Osteoblast (primary cell): Measurements from ENCODE around the gene PLA2G2C. TPM values are rescaled to one million over a fixed set of nuclear protein-coding genes. Genes with fewer than 3 reads are reported as not detected.

Source experiments
- DNase-seq: peaks from one replicate; pipeline ENCODE4 v3.0.0; 2011; ENCODE audit warnings: low spot score, mixed read lengths; ENCODE audit not compliant: insufficient read length; ENCODE audit errors: missing footprints
- H2AFZ ChIP-seq: 2 replicates; pipeline ENCODE4 v1.6.0; 2011; ENCODE audit warnings: mild to moderate bottlenecking, low read length
- H3K27ac ChIP-seq: 2 replicates; pipeline ENCODE4 v1.5.1; 2011; ENCODE audit warnings: mild to moderate bottlenecking, low read depth, low read length, moderate library complexity
- H3K27me3 ChIP-seq: 2 replicates; pipeline ENCODE4 v1.6.0; 2012; ENCODE audit warnings: mild to moderate bottlenecking, control low read depth, inconsistent platforms, low read length, moderate library complexity; ENCODE audit not compliant: insufficient read depth
- H3K36me3 ChIP-seq: 2 replicates; pipeline ENCODE4 v1.5.1; 2011; ENCODE audit warnings: mild to moderate bottlenecking, low read length, control low read depth, moderate library complexity; ENCODE audit not compliant: insufficient read depth
- H3K4me1 ChIP-seq: 2 replicates; pipeline ENCODE4 v1.5.1; 2011; ENCODE audit warnings: mild to moderate bottlenecking, low read length, control low read depth, moderate library complexity; ENCODE audit not compliant: insufficient read depth
- H3K4me2 ChIP-seq: 2 replicates; pipeline ENCODE4 v1.6.0; 2011; ENCODE audit warnings: mild to moderate bottlenecking, low read length; ENCODE audit not compliant: insufficient read depth
- H3K4me3 ChIP-seq: fragments of 200-600 bp; sonication (generic); 3 replicates; pipeline ENCODE4 v1.5.1; 2012; ENCODE audit warnings: mild to moderate bottlenecking, low read length, inconsistent platforms; ENCODE audit not compliant: insufficient read depth
- H3K79me2 ChIP-seq: 2 replicates; pipeline ENCODE4 v1.6.0; 2012; ENCODE audit warnings: mild to moderate bottlenecking, low read length, control low read depth, inconsistent platforms; ENCODE audit not compliant: insufficient read depth
- H3K9me3 ChIP-seq: 2 replicates; pipeline ENCODE4 v1.5.1; 2011; ENCODE audit warnings: low read depth, low read length, control low read depth
- H4K20me1 ChIP-seq: 2 replicates; pipeline ENCODE4 v1.6.0; 2012; ENCODE audit warnings: mild to moderate bottlenecking, low read length, control low read depth; ENCODE audit not compliant: insufficient read depth
- total RNA-seq: library from RNA; depleted of rRNA; stranded (reverse); fragments of >200 nt; gene quantifications from 2 replicates; pipeline ENCODE4 v1.2.3, GENCODE V29; 2012
- TF ChIP-seq, protein P1 (sequence below): IDR thresholded peaks from 2 replicates; pipeline ENCODE4 v1.5.1; 2011; ENCODE audit warnings: mild to moderate bottlenecking, low read depth, low read length, moderate library complexity; ENCODE audit errors: extremely low read depth

PLA2G2C gene
- total RNA-seq, 1 donor, result not detected

DNA sequence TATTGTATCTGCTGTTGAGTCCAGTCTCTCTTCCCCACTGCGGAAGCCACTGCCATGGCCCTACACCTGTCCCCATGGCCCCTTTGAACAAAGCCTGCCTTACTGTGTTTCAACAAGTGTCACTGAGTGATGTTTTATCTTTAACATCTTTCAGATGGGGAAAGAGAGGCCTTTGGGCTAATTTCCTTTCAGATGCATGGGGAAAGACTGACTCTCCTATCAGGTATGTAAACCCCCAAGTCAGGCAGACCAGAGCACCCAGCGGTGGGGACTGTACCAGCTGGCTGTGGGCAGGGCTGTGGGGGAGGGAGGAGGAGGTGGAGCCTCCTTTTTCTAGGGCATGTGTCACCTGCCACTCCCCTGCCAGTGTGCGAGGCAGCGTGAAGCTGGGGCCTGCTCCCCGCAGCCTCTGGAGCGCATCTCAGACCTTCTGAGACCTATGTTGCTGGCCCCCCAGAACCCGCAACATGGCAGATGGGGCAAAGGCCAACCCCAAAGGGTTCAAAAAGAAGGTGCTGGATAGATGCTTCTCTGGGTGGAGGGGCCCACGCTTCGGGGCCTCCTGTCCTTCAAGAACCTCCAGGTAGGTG, 47.3 kb downstream of the PLA2G2C start, which contains the start of gene PLA2G2F:
Gene PLA2G2F (plus strand): TSS at position 363 of the 590 bp plus-strand sequence. CDS start 105 bp downstream, at position 468.
- DNase-seq, result peak; percentile 83
- TF ChIP-seq, protein P1, sequence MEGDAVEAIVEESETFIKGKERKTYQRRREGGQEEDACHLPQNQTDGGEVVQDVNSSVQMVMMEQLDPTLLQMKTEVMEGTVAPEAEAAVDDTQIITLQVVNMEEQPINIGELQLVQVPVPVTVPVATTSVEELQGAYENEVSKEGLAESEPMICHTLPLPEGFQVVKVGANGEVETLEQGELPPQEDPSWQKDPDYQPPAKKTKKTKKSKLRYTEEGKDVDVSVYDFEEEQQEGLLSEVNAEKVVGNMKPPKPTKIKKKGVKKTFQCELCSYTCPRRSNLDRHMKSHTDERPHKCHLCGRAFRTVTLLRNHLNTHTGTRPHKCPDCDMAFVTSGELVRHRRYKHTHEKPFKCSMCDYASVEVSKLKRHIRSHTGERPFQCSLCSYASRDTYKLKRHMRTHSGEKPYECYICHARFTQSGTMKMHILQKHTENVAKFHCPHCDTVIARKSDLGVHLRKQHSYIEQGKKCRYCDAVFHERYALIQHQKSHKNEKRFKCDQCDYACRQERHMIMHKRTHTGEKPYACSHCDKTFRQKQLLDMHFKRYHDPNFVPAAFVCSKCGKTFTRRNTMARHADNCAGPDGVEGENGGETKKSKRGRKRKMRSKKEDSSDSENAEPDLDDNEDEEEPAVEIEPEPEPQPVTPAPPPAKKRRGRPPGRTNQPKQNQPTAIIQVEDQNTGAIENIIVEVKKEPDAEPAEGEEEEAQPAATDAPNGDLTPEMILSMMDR, result no peak
- no peaks in the 10 kb centered on the region for H3K4me1 ChIP-seq
- H3K9me3 ChIP-seq, result no peaks in the 10 kb centered on the region
- no peak within 1 kb of the TSS for H2AFZ ChIP-seq
- no peak within 1 kb of the TSS for H3K27ac ChIP-seq
- H3K4me3 ChIP-seq, result no peak within 1 kb of the TSS
- no peaks in the 10 kb centered on the region for H3K79me2 ChIP-seq
- no peaks in the 10 kb centered on the region for H3K36me3 ChIP-seq
- peaks cover 5% of the 10 kb centered on the region for H3K27me3 ChIP-seq
- no peak within 1 kb of the TSS for H3K4me2 ChIP-seq
- no peaks in the 10 kb centered on the region for H4K20me1 ChIP-seq

GRCh38 chr1:20138346-20138745, 48.0 kb downstream of the PLA2G2C start:
- DNase-seq, result no peak
- Histone ChIP-seq H3K4me1 (no peaks in the 10 kb centered on the region), H3K9me3 (no peaks in the 10 kb centered on the region), H3K4me3 (no peak overlapping the region), H3K36me3 (no peaks in the 10 kb centered on the region), H3K27ac (no peak overlapping the region), H3K79me2 (no peaks in the 10 kb centered on the region), H4K20me1 (no peaks in the 10 kb centered on the region), H2AFZ (no peak overlapping the region), H3K4me2 (no peak overlapping the region), H3K27me3 (no peaks in the 10 kb centered on the region)
- TF ChIP-seq, protein P1, result no peak

DNA sequence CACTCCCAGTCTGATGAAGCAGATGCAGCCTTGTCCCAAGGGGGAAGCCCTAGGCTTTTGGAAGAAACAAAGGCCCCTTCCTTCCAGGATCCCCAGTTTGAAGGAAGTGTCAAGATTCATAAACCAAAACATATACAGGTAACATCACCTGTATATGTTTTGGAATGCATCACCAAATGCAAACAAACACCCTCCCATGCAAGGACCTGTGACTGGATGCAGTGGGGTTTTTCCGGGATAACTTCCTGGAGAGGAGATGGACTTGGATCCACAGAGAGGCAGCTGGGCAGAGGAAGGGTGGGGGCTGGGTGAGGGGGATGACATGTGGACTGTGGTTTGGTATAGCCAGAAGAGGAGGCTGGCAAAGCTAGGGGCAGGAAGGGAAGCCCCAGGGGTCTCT, 48.7 kb downstream of the PLA2G2C start:
- Histone ChIP-seq H3K4me2 (no peak overlapping the region), H3K79me2 (no peaks in the 10 kb centered on the region), H3K36me3 (no peaks in the 10 kb centered on the region), H3K27ac (no peak overlapping the region), H2AFZ (no peak overlapping the region), H3K4me3 (no peak overlapping the region), H3K4me1 (no peaks in the 10 kb centered on the region), H3K27me3 (no peaks in the 10 kb centered on the region), H3K9me3 (no peaks in the 10 kb centered on the region), H4K20me1 (no peaks in the 10 kb centered on the region)
- no peak for DNase-seq
- TF ChIP-seq, protein P1, result no peak

DNA sequence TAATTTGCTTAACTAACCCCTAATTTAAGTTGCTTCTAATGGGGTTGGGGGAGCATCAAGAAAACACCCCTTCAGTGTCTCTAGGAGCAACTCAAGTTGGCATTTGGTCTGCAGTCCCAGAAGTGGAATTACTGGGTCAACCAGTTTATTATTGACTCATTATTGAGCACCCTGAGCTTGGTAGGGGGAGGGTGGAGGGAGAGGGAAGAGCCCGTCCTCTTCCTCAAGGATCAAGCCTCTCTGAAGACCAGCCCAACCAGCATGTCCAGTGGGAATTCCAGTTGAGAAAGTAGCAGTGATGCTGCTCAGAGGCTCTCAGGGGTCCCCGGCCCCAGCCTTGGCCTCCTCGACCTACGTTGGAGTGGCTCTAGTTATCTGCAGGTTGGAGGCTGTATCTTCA, 49.3 kb downstream of the PLA2G2C start:
- Histone ChIP-seq H4K20me1 (no peaks in the 10 kb centered on the region), H3K4me2 (no peak overlapping the region), H3K27ac (no peak overlapping the region), H3K4me3 (no peak overlapping the region), H3K9me3 (no peaks in the 10 kb centered on the region), H3K36me3 (no peaks in the 10 kb centered on the region), H3K79me2 (no peaks in the 10 kb centered on the region), H3K27me3 (no peaks in the 10 kb centered on the region), H2AFZ (no peak overlapping the region), H3K4me1 (no peaks in the 10 kb centered on the region)
- TF ChIP-seq, protein P1, result no peak
- no peak for DNase-seq
